ENCODE results near the gene SLC17A7. TPM values are rescaled to one million over a fixed set of nuclear protein-coding genes. Genes with fewer than 3 reads are reported as not detected.

SLC17A7 gene
- total and polyA plus RNA-seq, 2 of the 4 experiments (the other 2 are of a cell fraction) = 0.03 TPM; not detected in 1

DNA sequence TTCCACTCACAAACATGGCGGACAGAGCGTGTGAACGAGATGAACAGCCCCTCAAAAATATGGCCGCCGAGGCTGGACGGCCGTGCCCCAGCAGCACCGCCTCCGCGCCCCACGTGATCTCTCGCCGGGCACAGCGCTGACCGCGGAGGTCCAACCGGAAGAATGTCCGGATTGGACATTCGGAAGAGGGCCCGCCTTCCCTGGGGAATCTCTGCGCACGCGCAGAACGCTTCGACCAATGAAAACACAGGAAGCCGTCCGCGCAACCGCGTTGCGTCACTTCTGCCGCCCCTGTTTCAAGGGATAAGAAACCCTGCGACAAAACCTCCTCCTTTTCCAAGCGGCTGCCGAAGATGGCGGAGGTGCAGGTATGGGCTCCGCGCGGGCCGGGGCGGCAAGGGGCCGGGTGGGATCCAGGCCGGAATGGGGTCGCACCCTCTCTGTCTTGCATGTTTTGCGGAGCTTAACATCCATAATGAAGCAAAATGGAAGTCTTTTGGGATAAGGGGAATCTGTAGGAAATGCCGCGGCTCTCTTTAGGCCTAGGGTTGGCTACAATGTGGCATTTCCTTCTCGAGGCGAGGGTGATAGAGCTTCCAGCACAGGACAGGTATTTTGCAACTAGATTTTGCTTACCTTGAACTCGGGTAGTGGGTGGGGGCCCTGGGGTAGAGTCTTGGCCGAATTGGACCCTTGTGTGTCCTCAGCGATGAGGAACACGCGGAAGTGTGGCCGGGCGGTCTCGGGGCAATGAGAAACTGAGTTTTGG lies 46.1 kb upstream of the SLC17A7 start, which contains the start of gene RPL13A:
TSS of gene RPL13A (plus strand) at position 332 of the 769 bp plus-strand sequence. CDS start at position 354, 22 bp downstream.
- peak within 1 kb of the TSS; percentile 93 for H3K4ac ChIP-seq (ENCODE audit: low read depth, low read length)
- H3K56ac ChIP-seq (ENCODE audit: extremely low read depth, insufficient read depth, low read length) = peak within 1 kb of the TSS; percentile 99
- peak within 1 kb of the TSS; percentile 98 for H3K14ac ChIP-seq (replicated peaks; ENCODE audit: low read depth, low read length)
- 0% methylated on average over 42 of the region's 57 CpGs; no CpG with 5 or more reads in 1 of the 2 experiments for WGBS, 2 experiments (ENCODE audit: extremely low coverage in 2 of 2, insufficient read length in 1 of 2)
- peak within 1 kb of the TSS; percentile 91 for H3K4me2 ChIP-seq (ENCODE audit: low read depth, low read length)
- in situ Hi-C loops (cut with MboI; ENCODE audit: low sequenced_read_pairs) = no loop called here
- H2AFZ ChIP-seq (replicated peaks; ENCODE audit: low read length, poor library complexity) = peak within 1 kb of the TSS; percentile 97
- ATAC-seq (ENCODE audit: low read depth) (peak; percentile 95), DNase-seq (peak; percentile 99)
- H3K27ac ChIP-seq (ENCODE audit: insufficient read depth, low read length) = peak within 1 kb of the TSS; percentile 82
- dilution Hi-C loops (cut with HindIII; ENCODE audit: low sequenced_read_pairs, unreplicated experiment) = no loop called here
- H3K4me1 ChIP-seq (ENCODE audit: control insufficient read depth, insufficient read depth, low read length) = peaks cover 7% of the 10 kb centered on the region
- peaks cover 5% of the 10 kb centered on the region for H3K9me1 ChIP-seq (ENCODE audit: insufficient read depth, low read length)
- H2BK5ac ChIP-seq (ENCODE audit: low read depth, low read length, poor library complexity, severe bottlenecking) = peak within 1 kb of the TSS; percentile 86
- intact Hi-C loops (cut with micrococcal nuclease) = loop anchor here (1.0 kb wide), 1 partner anchor 9 kb away; the partner anchor contains the start of gene RPS11
- H2BK120ac ChIP-seq (ENCODE audit: low read depth, low read length) = peak within 1 kb of the TSS; percentile 53; the same call in 1 of the 2 replicates
- no peaks in the 10 kb centered on the region for H3K9me3 ChIP-seq (ENCODE audit: control insufficient read depth, insufficient read depth, low read length)
- H2BK15ac ChIP-seq (ENCODE audit: low read depth, low read length) = no peak within 1 kb of the TSS; the same call in 2 of the 3 replicates
- H2AK9ac ChIP-seq (replicated peaks; ENCODE audit: low read depth, low read length, poor library complexity) = peak within 1 kb of the TSS; percentile 100
- TSS peak; percentile 66 for BruUV-seq (replicated peaks)
- peak within 1 kb of the TSS; percentile 80 to 98 for H4K8ac ChIP-seq (ENCODE audit: low read depth in 2 of 2, low read length in 2 of 2)
- no peaks in the 10 kb centered on the region for H3K27me3 ChIP-seq (ENCODE audit: control insufficient read depth, insufficient read depth, low read length)
- peaks cover 50% of the 10 kb centered on the region for H4K20me1 ChIP-seq (ENCODE audit: insufficient read depth, low read length)
- peak within 1 kb of the TSS; percentile 94 for H4K5ac ChIP-seq (ENCODE audit: low read depth, low read length)
- H3K79me1 ChIP-seq (ENCODE audit: low read depth in 1 of 2, low read length in 2 of 2) = peaks cover 11 to 34% of the 10 kb centered on the region in 2 experiments
- POLR2A ChIA-PET (ENCODE audit: unreplicated experiment) = interaction anchor here (0.7 to 1.1 kb wide), 2 partner anchors 11 to 26 kb away, joined by 3 to 4 read pairs; no protein-coding TSS in a partner anchor
- peak within 1 kb of the TSS; percentile 16 for H3K18ac ChIP-seq (ENCODE audit: low read depth, low read length)
- H3K9ac ChIP-seq (ENCODE audit: low read depth, low read length) = peak within 1 kb of the TSS; percentile 99
- peak within 1 kb of the TSS; percentile 90 for H2AK5ac ChIP-seq (ENCODE audit: low read depth, low read length)
- CTCF ChIA-PET = no interaction called here
- peak within 1 kb of the TSS; percentile 86 for H4K91ac ChIP-seq (ENCODE audit: insufficient read depth, low read depth, low read length)
- peaks cover 41% of the 10 kb centered on the region for H3K36me3 ChIP-seq (ENCODE audit: control insufficient read depth, insufficient read depth, low read length)
- H2BK20ac ChIP-seq (ENCODE audit: low read depth, low read length) = no peak within 1 kb of the TSS
- peak within 1 kb of the TSS; percentile 70 for H3K4me3 ChIP-seq (ENCODE audit: insufficient read depth, low read depth, low read length)
- peak within 1 kb of the TSS; percentile 99 for H3K23ac ChIP-seq (ENCODE audit: low read depth, low read length)
- TF ChIP-seq FOS (IDR thresholded peaks at IDR 0.05; ENCODE audit: low read depth, low read length) (peak; percentile 41; the same call in 1 of the 2 replicates), POLR2A (IDR thresholded peaks at IDR 0.05; ENCODE audit: low read depth, low read length) (peak; percentile 100), MAFK (IDR thresholded peaks at IDR 0.05; ENCODE audit: low read depth, low read length) (no peak), RAD21 (IDR thresholded peaks at IDR 0.05; ENCODE audit: low read length) (no peak), CEBPB (IDR thresholded peaks at IDR 0.05; ENCODE audit: low read depth, low read length) (peak; percentile 99), NFE2L2 (IDR thresholded peaks at IDR 0.05; ENCODE audit: low read depth, low read length) (no peak), RCOR1 (IDR thresholded peaks at IDR 0.05; ENCODE audit: insufficient replicate concordance, low read length) (no peak), SMC3 (IDR thresholded peaks at IDR 0.05; ENCODE audit: low read depth, low read length) (no peak), MAZ (IDR thresholded peaks at IDR 0.05; ENCODE audit: borderline replicate concordance, low read depth, low read length) (peak; percentile 65; the same call in 1 of the 2 replicates), CHD1 (IDR thresholded peaks at IDR 0.05; ENCODE audit: low read depth, low read length) (peak; percentile 96), BHLHE40 (IDR thresholded peaks at IDR 0.05; ENCODE audit: low read depth, low read length) (0 out of 2 replicates have a peak, but pooled peaks have one; percentile 19)
- TF ChIP-seq, protein P1, sequence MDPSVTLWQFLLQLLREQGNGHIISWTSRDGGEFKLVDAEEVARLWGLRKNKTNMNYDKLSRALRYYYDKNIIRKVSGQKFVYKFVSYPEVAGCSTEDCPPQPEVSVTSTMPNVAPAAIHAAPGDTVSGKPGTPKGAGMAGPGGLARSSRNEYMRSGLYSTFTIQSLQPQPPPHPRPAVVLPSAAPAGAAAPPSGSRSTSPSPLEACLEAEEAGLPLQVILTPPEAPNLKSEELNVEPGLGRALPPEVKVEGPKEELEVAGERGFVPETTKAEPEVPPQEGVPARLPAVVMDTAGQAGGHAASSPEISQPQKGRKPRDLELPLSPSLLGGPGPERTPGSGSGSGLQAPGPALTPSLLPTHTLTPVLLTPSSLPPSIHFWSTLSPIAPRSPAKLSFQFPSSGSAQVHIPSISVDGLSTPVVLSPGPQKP (IDR thresholded peaks at IDR 0.05; ENCODE audit: borderline replicate concordance, low read depth, low read length) = no peak
- TF ChIP-seq, protein P2, sequence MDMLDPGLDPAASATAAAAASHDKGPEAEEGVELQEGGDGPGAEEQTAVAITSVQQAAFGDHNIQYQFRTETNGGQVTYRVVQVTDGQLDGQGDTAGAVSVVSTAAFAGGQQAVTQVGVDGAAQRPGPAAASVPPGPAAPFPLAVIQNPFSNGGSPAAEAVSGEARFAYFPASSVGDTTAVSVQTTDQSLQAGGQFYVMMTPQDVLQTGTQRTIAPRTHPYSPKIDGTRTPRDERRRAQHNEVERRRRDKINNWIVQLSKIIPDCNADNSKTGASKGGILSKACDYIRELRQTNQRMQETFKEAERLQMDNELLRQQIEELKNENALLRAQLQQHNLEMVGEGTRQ (IDR thresholded peaks at IDR 0.05; ENCODE audit: low read depth, low read length) = peak; percentile 99
- TF ChIP-seq, protein P3, sequence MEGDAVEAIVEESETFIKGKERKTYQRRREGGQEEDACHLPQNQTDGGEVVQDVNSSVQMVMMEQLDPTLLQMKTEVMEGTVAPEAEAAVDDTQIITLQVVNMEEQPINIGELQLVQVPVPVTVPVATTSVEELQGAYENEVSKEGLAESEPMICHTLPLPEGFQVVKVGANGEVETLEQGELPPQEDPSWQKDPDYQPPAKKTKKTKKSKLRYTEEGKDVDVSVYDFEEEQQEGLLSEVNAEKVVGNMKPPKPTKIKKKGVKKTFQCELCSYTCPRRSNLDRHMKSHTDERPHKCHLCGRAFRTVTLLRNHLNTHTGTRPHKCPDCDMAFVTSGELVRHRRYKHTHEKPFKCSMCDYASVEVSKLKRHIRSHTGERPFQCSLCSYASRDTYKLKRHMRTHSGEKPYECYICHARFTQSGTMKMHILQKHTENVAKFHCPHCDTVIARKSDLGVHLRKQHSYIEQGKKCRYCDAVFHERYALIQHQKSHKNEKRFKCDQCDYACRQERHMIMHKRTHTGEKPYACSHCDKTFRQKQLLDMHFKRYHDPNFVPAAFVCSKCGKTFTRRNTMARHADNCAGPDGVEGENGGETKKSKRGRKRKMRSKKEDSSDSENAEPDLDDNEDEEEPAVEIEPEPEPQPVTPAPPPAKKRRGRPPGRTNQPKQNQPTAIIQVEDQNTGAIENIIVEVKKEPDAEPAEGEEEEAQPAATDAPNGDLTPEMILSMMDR (conservative IDR thresholded peaks at IDR 0.05; ENCODE audit: low read depth, low read length) = no peak

Measured in IMR-90 (cell line).